K562 (cell line): ENCODE results near the gene ETV2. TPM values are rescaled to one million over a fixed set of nuclear protein-coding genes. Genes with fewer than 3 reads are reported as not detected.

Source experiments
- ARNT ChIP-seq, 2 experiments: fragments of 450-650 bp; IDR thresholded peaks; 2 replicates each; pipeline ENCODE4 v1.6.1; 2016; ENCODE audit warnings: mild to moderate bottlenecking in 1 of 2
- BDP1 ChIP-seq: IDR thresholded peaks from 3 replicates; pipeline ENCODE4 v1.6.1; 2011; ENCODE audit not compliant: insufficient read length, insufficient read depth
- BRD9 ChIP-seq: fragments of 450-650 bp; IDR thresholded peaks from 2 replicates; pipeline ENCODE4 v1.6.1; 2018; ENCODE audit warnings: low read depth; ENCODE audit not compliant: partially characterized antibody
- CBX5 ChIP-seq: IDR thresholded peaks from 2 replicates; pipeline ENCODE4 v1.6.1; 2014; ENCODE audit warnings: low read depth, borderline replicate concordance
- CEBPG ChIP-seq, 3 experiments: fragments of 200-800 bp in 1 of 3; sonication (Bioruptor generic) in 1 of 3; sonication (generic) in 1 of 3; formaldehyde crosslinking in 1 of 3; IDR thresholded peaks in 2 of 3; conservative IDR thresholded peaks in 1 of 3; 2 replicates each; pipeline versions ENCODE4 v1.6.1 to v1.8.0; 2016 to 2022; ENCODE audit warnings: missing compliant biosample characterization in 2 of 3, missing genetic modification characterization in 2 of 3, mild to moderate bottlenecking in 1 of 3, missing genetic modification reagents in 1 of 3
- ERF ChIP-seq: fragments of 450-650 bp; formaldehyde crosslinking; IDR thresholded peaks from 2 replicates; pipeline ENCODE4 v1.4.0; 2020; ENCODE audit warnings: mild to moderate bottlenecking, mixed read lengths
- FOXJ2 ChIP-seq: fragments of 200-800 bp; sonication (Bioruptor generic); IDR thresholded peaks from 2 replicates; pipeline ENCODE4 v1.6.1; 2016; ENCODE audit warnings: missing genetic modification characterization, missing compliant biosample characterization
- FOXJ3 ChIP-seq: sonication (generic); formaldehyde crosslinking; IDR thresholded peaks from 2 replicates; pipeline ENCODE4 v1.4.0; 2020; ENCODE audit warnings: mild to moderate bottlenecking, missing genetic modification reagents
- L3MBTL2 ChIP-seq: fragments of 450-650 bp; IDR thresholded peaks from 2 replicates; pipeline ENCODE4 v1.6.1; 2016; ENCODE audit warnings: mild to moderate bottlenecking, moderate library complexity
- LARP7 ChIP-seq: fragments of 450-650 bp; IDR thresholded peaks from 2 replicates; pipeline ENCODE4 v1.6.1; 2016
- NFIC ChIP-seq: fragments of 450-650 bp; IDR thresholded peaks from 2 replicates; pipeline ENCODE4 v1.6.1; 2017; ENCODE audit warnings: mild to moderate bottlenecking, inconsistent platforms
- NFYB ChIP-seq: IDR thresholded peaks from 2 replicates; pipeline ENCODE4 v1.6.1; 2011; ENCODE audit warnings: mild to moderate bottlenecking, moderate library complexity; ENCODE audit not compliant: insufficient read length; ENCODE audit errors: extremely low read depth
- NR1H2 ChIP-seq: sonication (generic); formaldehyde crosslinking; IDR thresholded peaks from 2 replicates; pipeline ENCODE4 v1.4.0; 2020; ENCODE audit warnings: mild to moderate bottlenecking, missing genetic modification reagents
- NR2C1 ChIP-seq, 2 experiments: fragments of 450-650 bp; IDR thresholded peaks; 2 replicates each; pipeline ENCODE4 v1.6.1; 2017; ENCODE audit warnings: mild to moderate bottlenecking in 2 of 2, antibody characterized with exemption in 1 of 2, inconsistent platforms in 1 of 2, missing compliant biosample characterization in 1 of 2, missing genetic modification characterization in 1 of 2
- OTX1 ChIP-seq: fragments of 450-650 bp; formaldehyde crosslinking; IDR thresholded peaks from 2 replicates; pipeline ENCODE4 v1.4.0; 2022; ENCODE audit warnings: mild to moderate bottlenecking
- PML ChIP-seq: IDR thresholded peaks from 2 replicates; pipeline ENCODE4 v1.6.1; 2012; ENCODE audit warnings: low read length, inconsistent platforms
- POLR3A ChIP-seq: IDR thresholded peaks from 2 replicates; pipeline ENCODE4 v1.6.1; 2011; ENCODE audit warnings: borderline replicate concordance, mild to moderate bottlenecking, moderate library complexity; ENCODE audit not compliant: insufficient read length, insufficient read depth; ENCODE audit errors: extremely low read depth
- POU5F1 ChIP-seq: fragments of 150-350 bp; IDR thresholded peaks from 2 replicates; pipeline ENCODE4 v1.6.1; 2014; ENCODE audit warnings: borderline replicate concordance, low read length, low read depth, mild to moderate bottlenecking; ENCODE audit not compliant: partially characterized antibody
- RBFOX2 ChIP-seq: fragments of 200-400 bp; formaldehyde crosslinking; IDR thresholded peaks from 2 replicates; pipeline ENCODE4 v1.6.1; 2017; ENCODE audit warnings: low read depth, mild to moderate bottlenecking, low read length, moderate library complexity
- RFX1 ChIP-seq: fragments of 450-650 bp; IDR thresholded peaks from 2 replicates; pipeline ENCODE4 v1.6.1; 2016; ENCODE audit warnings: mild to moderate bottlenecking, moderate library complexity
- SAP30 ChIP-seq: fragments of 200-600 bp; sonication (generic); IDR thresholded peaks from 2 replicates; pipeline ENCODE4 v1.6.1; 2012; ENCODE audit warnings: borderline replicate concordance, low read depth, mild to moderate bottlenecking, moderate library complexity, low read length, control low read depth, inconsistent platforms; ENCODE audit not compliant: insufficient read depth, poor library complexity, severe bottlenecking
- SIX5 ChIP-seq, 2 experiments: IDR thresholded peaks; 2 replicates each; pipeline ENCODE4 v1.6.1; 2011; ENCODE audit warnings: low read length in 2 of 2, borderline replicate concordance in 1 of 2, low read depth in 1 of 2, mild to moderate bottlenecking in 1 of 2, moderate library complexity in 1 of 2; ENCODE audit not compliant: insufficient read depth in 1 of 2
- SNRNP70 ChIP-seq: fragments of 200-400 bp; formaldehyde crosslinking; optimal IDR thresholded peaks from 2 replicates; pipeline ENCODE3; 2017; ENCODE audit warnings: low read depth, low read length
- TAL1 ChIP-seq: fragments of 450-650 bp; IDR thresholded peaks from 2 replicates; pipeline ENCODE4 v1.6.1; 2016; ENCODE audit warnings: mild to moderate bottlenecking
- ZNF79 ChIP-seq: fragments of 250-450 bp; sonication (Bioruptor Pico); IDR thresholded peaks from 2 replicates; pipeline ENCODE4 v1.4.0; 2020; ENCODE audit warnings: low read depth, mild to moderate bottlenecking, moderate library complexity
- ZSCAN32 ChIP-seq: fragments of 450-650 bp; formaldehyde crosslinking; IDR thresholded peaks from 2 replicates; pipeline ENCODE4 v1.4.0; 2020; ENCODE audit warnings: mild to moderate bottlenecking, moderate library complexity
- ZZZ3 ChIP-seq: fragments of 450-650 bp; IDR thresholded peaks from 2 replicates; pipeline ENCODE4 v1.6.1; 2016; ENCODE audit warnings: antibody characterized with exemption, mild to moderate bottlenecking, moderate library complexity
- polyA plus RNA-seq, 8 experiments: library from polyadenylated mRNA; depleted of rRNA in 4 of 8; stranded (reverse) in 5 of 8; unstranded in 3 of 8; fragments of >200 nt; fragmentation: Nextera tagmentation in 2 of 8; fragmentation: Illumina TruSeq in 1 of 8; extraction: Ambion mirVana in 2 of 8; extraction: Trizol in 1 of 8; gene quantifications; 2 replicates each; pipeline versions ENCODE4 v1.2.1 to v1.2.3, GENCODE V29; 2011 to 2014; ENCODE audit warnings: inconsistent platforms in 1 of 8, missing spikeins in 1 of 8
- total RNA-seq, 7 experiments: library from RNA; depleted of rRNA in 6 of 7; stranded (reverse); fragments of >200 nt in 6 of 7; fragmentation: Illumina TruSeq in 2 of 7; extraction: Trizol in 2 of 7; gene quantifications; 2 replicates each; pipeline versions ENCODE4 v1.2.1 to v1.2.3, GENCODE V29; 2011 to 2021; ENCODE audit warnings: low replicate concordance in 1 of 7
- TF ChIP-seq, protein P1 (sequence below): IDR thresholded peaks from 3 replicates; pipeline ENCODE4 v1.6.1; 2011; ENCODE audit warnings: borderline replicate concordance, mild to moderate bottlenecking; ENCODE audit not compliant: insufficient read length, insufficient read depth
- TF ChIP-seq, protein P2 (sequence below): sonication (generic); formaldehyde crosslinking; IDR thresholded peaks from 2 replicates; pipeline ENCODE4 v1.9.0; 2022; ENCODE audit warnings: mild to moderate bottlenecking, missing genetic modification reagents

Gene ETV2
- total and polyA plus RNA-seq, 9 of the 15 experiments (the other 6 are each of a cell fraction or from before 2014, with no cell fraction given) = 0.11 to 3.7 (median 0.55) TPM

DNA sequence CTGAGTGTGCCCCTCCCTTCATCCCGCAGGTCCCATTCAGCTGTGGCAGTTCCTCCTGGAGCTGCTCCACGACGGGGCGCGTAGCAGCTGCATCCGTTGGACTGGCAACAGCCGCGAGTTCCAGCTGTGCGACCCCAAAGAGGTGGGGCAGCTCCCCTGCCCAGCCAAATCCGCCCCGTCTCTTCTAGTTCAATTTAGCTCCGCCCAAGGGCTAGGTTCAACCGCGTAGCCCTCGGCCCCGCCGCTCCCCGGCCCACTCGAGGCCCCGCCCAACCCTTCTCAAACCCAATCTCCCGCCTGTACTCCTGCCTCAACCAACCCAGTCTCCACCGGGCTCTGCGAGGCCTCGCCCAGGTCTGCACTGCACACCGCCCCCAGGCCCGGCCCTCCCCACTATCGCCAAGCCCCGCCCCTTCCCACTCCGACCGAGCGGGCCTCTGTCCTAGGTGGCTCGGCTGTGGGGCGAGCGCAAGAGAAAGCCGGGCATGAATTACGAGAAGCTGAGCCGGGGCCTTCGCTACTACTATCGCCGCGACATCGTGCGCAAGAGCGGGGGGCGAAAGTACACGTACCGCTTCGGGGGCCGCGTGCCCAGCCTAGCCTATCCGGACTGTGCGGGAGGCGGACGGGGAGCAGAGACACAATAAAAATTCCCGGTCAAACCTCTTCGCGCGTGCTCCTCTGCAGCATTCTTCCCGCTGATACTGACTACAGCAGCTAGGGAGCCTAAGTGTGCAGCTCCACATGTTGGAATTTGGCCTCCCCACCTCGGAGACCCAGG is 2.9 kb downstream of the ETV2 start (continued):
- TF ChIP-seq, protein P1, sequence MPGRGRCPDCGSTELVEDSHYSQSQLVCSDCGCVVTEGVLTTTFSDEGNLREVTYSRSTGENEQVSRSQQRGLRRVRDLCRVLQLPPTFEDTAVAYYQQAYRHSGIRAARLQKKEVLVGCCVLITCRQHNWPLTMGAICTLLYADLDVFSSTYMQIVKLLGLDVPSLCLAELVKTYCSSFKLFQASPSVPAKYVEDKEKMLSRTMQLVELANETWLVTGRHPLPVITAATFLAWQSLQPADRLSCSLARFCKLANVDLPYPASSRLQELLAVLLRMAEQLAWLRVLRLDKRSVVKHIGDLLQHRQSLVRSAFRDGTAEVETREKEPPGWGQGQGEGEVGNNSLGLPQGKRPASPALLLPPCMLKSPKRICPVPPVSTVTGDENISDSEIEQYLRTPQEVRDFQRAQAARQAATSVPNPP = no peak
- TF ChIP-seq L3MBTL2 (peak; percentile 73; the same call in 1 of the 2 replicates), RFX1 (no peak), BDP1 (no peak), SNRNP70 (no peak), NFYB (no peak), SAP30 (peak; percentile 70), ZNF79 (CRISPR knock-in tag) (no peak), LARP7 (no peak), PML (no peak; the same call in 1 of the 2 replicates), TAL1 (no peak), ARNT (IDR thresholded peaks at IDR 0.05) (no peak), NR2C1 (IDR thresholded peaks at IDR 0.05) (no peak), NR2C1 (tag; IDR thresholded peaks at IDR 0.05) (no peak), CBX5 (no peak), POU5F1 (no peak), CEBPG (CRISPR knock-in tag; IDR thresholded peaks at IDR 0.05) (no peak), CEBPG (tag; conservative IDR thresholded peaks at IDR 0.05 in 1 of 2, IDR thresholded peaks at IDR 0.05 in 1 of 2) (no peak), BRD9 (no peak), ZSCAN32 (CRISPR knock-in tag) (no peak), FOXJ3 (CRISPR knock-in tag) (no peak), POLR3A (no peak), FOXJ2 (no peak), ERF (CRISPR knock-in tag) (no peak), RBFOX2 (peak; percentile 55; the same call in 1 of the 2 replicates), NR1H2 (CRISPR knock-in tag) (no peak), OTX1 (CRISPR knock-in tag) (no peak), NFIC (no peak), SIX5 (IDR thresholded peaks at IDR 0.05; ENCODE audit: borderline replicate concordance in 1 of 2, insufficient read depth in 1 of 2, low read depth in 1 of 2, low read length in 2 of 2) (no peak), ZZZ3 (no peak)
- TF ChIP-seq, protein P2, sequence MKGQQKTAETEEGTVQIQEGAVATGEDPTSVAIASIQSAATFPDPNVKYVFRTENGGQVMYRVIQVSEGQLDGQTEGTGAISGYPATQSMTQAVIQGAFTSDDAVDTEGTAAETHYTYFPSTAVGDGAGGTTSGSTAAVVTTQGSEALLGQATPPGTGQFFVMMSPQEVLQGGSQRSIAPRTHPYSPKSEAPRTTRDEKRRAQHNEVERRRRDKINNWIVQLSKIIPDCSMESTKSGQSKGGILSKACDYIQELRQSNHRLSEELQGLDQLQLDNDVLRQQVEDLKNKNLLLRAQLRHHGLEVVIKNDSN (CRISPR knock-in tag) = no peak; the same call in 1 of the 2 replicates
